Body of pancreas (tissue), 4 donors: ENCODE measurements around the gene IL31RA. TPM values are rescaled to one million over a fixed set of nuclear protein-coding genes. Genes with fewer than 3 reads are reported as not detected.

Experiments used
- ATAC-seq: fragments of 150-250 bp; one replicate; pipeline ENCODE4 v1.9.1; 2016
- DNase-seq, 4 donors: peaks; one replicate each; pipeline ENCODE4 v3.0.0-alpha.2; 2019
- H3K27ac ChIP-seq, 4 donors: fragments of 200-600 bp; sonication (generic); 1 replicate in 3 of 4; 2 replicates in 1 of 4; pipeline versions ENCODE4 v1.5.1 to v1.6.1; 2016 to 2019; ENCODE audit warnings: mild to moderate bottlenecking in 1 of 4, mixed read lengths in 1 of 4, moderate library complexity in 1 of 4
- H3K27me3 ChIP-seq, 2 donors: fragments of 200-600 bp; sonication (generic); one replicate each; pipeline ENCODE4 v1.6.0; 2016; ENCODE audit warnings: mild to moderate bottlenecking in 1 of 2
- H3K36me3 ChIP-seq, 2 donors: fragments of 200-600 bp; sonication (generic); replicated peaks in 1 of 2; 2 replicates each; pipeline ENCODE4 v1.5.1; 2016; ENCODE audit warnings: low read depth in 2 of 2; ENCODE audit not compliant: insufficient read depth in 1 of 2
- H3K4me1 ChIP-seq: fragments of 200-600 bp; sonication (generic); one replicate; pipeline ENCODE4 v1.6.0; 2016
- H3K4me3 ChIP-seq, 2 donors: fragments of 200-600 bp; sonication (generic); 1 replicate in 1 of 2; 2 replicates in 1 of 2; pipeline ENCODE4 v1.5.1; 2016 to 2019
- H3K9me3 ChIP-seq, 3 donors: fragments of 200-600 bp; sonication (generic); 1 replicate in 2 of 3; 2 replicates in 1 of 3; pipeline ENCODE4 v1.5.1; 2016
- POLR2A ChIP-seq, 3 donors: fragments of 450-650 bp; IDR thresholded peaks; one replicate each; pipeline ENCODE4 v1.6.1; 2016; ENCODE audit warnings: antibody characterized with exemption in 3 of 3, mild to moderate bottlenecking in 2 of 3
- WGBS, 2 donors: methylation state at CpG; one replicate each; pipeline ENCODE4 v1.1.5; 2017; 5-methylcytosine and 5-hydroxymethylcytosine counted together
- intact Hi-C: fragments of 100-400 bp; cut with DNase I; formaldehyde crosslinking; loops from one replicate; pipeline ENCODE4 v1.15.1; 2023
- total RNA-seq, 2 donors: library from RNA; depleted of rRNA; stranded (reverse); fragments of >200 nt; gene quantifications; one replicate each; pipeline ENCODE4 v1.1.0, GENCODE V29; 2016
- TF ChIP-seq, protein P1 (sequence below), 7 experiments: fragments of 450-650 bp in 4 of 7; fragments of 200-600 bp in 3 of 7; sonication (generic) in 3 of 7; IDR thresholded peaks; one replicate each; pipeline ENCODE4 v1.5.1; 2016 to 2019; ENCODE audit warnings: antibody characterized with exemption in 7 of 7

IL31RA gene
- total RNA-seq, 2 donors from 2014 or later, result not detected

DNA sequence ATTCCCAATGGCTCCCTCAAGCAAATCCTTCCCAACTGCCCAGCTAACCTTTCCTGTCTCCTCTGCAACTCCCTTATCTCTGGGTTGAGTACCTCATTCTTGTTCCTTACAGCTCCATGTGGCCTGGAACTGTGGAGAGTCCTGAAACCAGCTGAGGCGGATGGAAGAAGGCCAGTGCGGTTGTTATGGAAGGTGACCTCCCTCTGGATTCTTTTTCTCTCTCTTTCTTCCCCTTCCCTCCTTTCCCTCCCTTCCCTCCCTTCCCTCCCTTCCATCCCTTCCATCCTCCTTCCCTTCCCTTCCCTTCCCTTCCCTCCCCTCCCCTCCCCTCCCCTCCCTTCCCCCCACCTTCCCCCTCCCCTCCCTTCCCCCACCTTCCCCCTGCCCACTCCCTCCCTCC is 45.1 kb downstream of the IL31RA start:
- Histone ChIP-seq H3K36me3 (no peaks in the 10 kb centered on the region), H3K4me1 (no peaks in the 10 kb centered on the region), H3K27me3 (no peaks in the 10 kb centered on the region), H3K27ac (no peak overlapping the region), H3K4me3 (no peak overlapping the region), H3K9me3 (no peaks in the 10 kb centered on the region)
- TF ChIP-seq, protein P1, sequence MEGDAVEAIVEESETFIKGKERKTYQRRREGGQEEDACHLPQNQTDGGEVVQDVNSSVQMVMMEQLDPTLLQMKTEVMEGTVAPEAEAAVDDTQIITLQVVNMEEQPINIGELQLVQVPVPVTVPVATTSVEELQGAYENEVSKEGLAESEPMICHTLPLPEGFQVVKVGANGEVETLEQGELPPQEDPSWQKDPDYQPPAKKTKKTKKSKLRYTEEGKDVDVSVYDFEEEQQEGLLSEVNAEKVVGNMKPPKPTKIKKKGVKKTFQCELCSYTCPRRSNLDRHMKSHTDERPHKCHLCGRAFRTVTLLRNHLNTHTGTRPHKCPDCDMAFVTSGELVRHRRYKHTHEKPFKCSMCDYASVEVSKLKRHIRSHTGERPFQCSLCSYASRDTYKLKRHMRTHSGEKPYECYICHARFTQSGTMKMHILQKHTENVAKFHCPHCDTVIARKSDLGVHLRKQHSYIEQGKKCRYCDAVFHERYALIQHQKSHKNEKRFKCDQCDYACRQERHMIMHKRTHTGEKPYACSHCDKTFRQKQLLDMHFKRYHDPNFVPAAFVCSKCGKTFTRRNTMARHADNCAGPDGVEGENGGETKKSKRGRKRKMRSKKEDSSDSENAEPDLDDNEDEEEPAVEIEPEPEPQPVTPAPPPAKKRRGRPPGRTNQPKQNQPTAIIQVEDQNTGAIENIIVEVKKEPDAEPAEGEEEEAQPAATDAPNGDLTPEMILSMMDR (IDR thresholded peaks at IDR 0.05), result no peak
- TF ChIP-seq POLR2A (IDR thresholded peaks at IDR 0.05), result no peak
- WGBS, 2 donors, result 97 to 100% methylated on average over 2 of the region's 2 CpGs
- intact Hi-C loops, result no loop called here
- DNase-seq (no peak), ATAC-seq (no peak)

GRCh38 chr5:55896663-55897062 is 45.5 kb downstream of the IL31RA start:
- no peaks in the 10 kb centered on the region for H3K27me3 ChIP-seq
- no peak for DNase-seq
- H3K36me3 ChIP-seq, result no peaks in the 10 kb centered on the region
- H3K27ac ChIP-seq, result no peak overlapping the region
- H3K4me1 ChIP-seq, result no peaks in the 10 kb centered on the region
- intact Hi-C loops, result no loop called here
- no peak for ATAC-seq
- no peaks in the 10 kb centered on the region for H3K9me3 ChIP-seq
- TF ChIP-seq POLR2A (IDR thresholded peaks at IDR 0.05), result no peak
- TF ChIP-seq, protein P1 (IDR thresholded peaks at IDR 0.05), result no peak
- WGBS, 2 donors, result 80 to 86% methylated on average over 1 to 2 of the region's 2 CpGs
- H3K4me3 ChIP-seq, result no peak overlapping the region

- no peak for TF ChIP-seq POLR2A (IDR thresholded peaks at IDR 0.05)
- TF ChIP-seq, protein P1 (IDR thresholded peaks at IDR 0.05), result no peak
- 83% methylated on average over 8 of the region's 8 CpGs for WGBS, 2 donors
- intact Hi-C loops, result no loop called here
- no peaks in the 10 kb centered on the region for H3K9me3 ChIP-seq
- H3K36me3 ChIP-seq, result no peaks in the 10 kb centered on the region
- H3K4me1 ChIP-seq, result no peaks in the 10 kb centered on the region
- ATAC-seq (no peak), DNase-seq (no peak)
- H3K27ac ChIP-seq, result no peak overlapping the region
- H3K27me3 ChIP-seq, result no peaks in the 10 kb centered on the region
- H3K4me3 ChIP-seq, result no peak overlapping the region
These were observed 46.2 kb downstream of the IL31RA start for GRCh38 chr5:55897206-55897894.

- H3K4me3 ChIP-seq, result no peak overlapping the region
- ATAC-seq (peak; percentile 35), DNase-seq (peak in 3 of 4 donors; percentile 24 to 32 (median 29))
- H3K27me3 ChIP-seq, result no peaks in the 10 kb centered on the region
- intact Hi-C loops, result no loop called here
- no peaks in the 10 kb centered on the region for H3K4me1 ChIP-seq
- TF ChIP-seq, protein P1 (IDR thresholded peaks at IDR 0.05), result no peak
- no peak for TF ChIP-seq POLR2A (IDR thresholded peaks at IDR 0.05)
- no peak overlapping the region for H3K27ac ChIP-seq
- WGBS, 2 donors, result 82 to 94% methylated on average over 13 to 14 of the region's 14 CpGs
- no peaks in the 10 kb centered on the region for H3K9me3 ChIP-seq
- H3K36me3 ChIP-seq, result no peaks in the 10 kb centered on the region
These were observed 46.7 kb downstream of the IL31RA start for GRCh38 chr5:55897905-55898304.

DNA sequence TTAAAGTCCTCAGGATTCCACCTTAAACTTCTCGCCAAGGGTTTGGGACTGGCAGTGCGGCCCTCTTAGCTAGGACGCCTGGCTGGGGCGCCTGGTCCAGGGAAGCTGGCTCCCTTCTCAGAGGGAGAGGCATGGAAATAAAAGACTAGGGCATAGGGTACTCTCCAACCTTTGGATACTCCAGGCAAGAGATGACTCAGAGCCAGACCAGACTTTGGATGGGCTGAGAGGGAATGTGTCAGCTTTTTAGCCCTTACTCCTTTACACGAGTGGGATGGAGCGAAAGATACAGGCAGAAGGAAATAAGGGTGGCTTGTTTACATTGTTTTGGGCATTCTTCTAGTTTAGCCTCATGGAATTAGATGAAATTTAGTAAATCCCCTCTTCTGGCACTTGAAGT is 48.2 kb downstream of the IL31RA start:
- no peak for TF ChIP-seq POLR2A (IDR thresholded peaks at IDR 0.05)
- TF ChIP-seq, protein P1 (IDR thresholded peaks at IDR 0.05), result no peak
- Histone ChIP-seq H3K9me3 (no peaks in the 10 kb centered on the region), H3K36me3 (no peaks in the 10 kb centered on the region), H3K4me1 (no peaks in the 10 kb centered on the region), H3K27me3 (no peaks in the 10 kb centered on the region), H3K27ac (no peak overlapping the region), H3K4me3 (no peak overlapping the region)
- intact Hi-C loops, result no loop called here
- WGBS, 2 donors, result 91% methylated on average over 6 of the region's 6 CpGs
- no peak for ATAC-seq
- DNase-seq, result no peak
